Lower leg skin (tissue), 4 donors: ENCODE measurements around the gene FMNL3. TPM values are rescaled to one million over a fixed set of nuclear protein-coding genes. Genes with fewer than 3 reads are reported as not detected.

Experiments
- DNase-seq, 2 donors: peaks; one replicate each; pipeline ENCODE4 v3.0.0-alpha.2; 2019; ENCODE audit warnings: low spot score in 2 of 2
- H3K4me3 ChIP-seq: fragments of 200-600 bp; sonication (generic); 2 replicates; pipeline ENCODE4 v1.5.1; 2017; ENCODE audit warnings: mild to moderate bottlenecking, low read depth; ENCODE audit not compliant: poor library complexity, severe bottlenecking
- POLR2A ChIP-seq, 2 donors: fragments of 450-650 bp; IDR thresholded peaks; one replicate each; pipeline ENCODE4 v1.6.1; 2016 to 2017; ENCODE audit warnings: antibody characterized with exemption in 2 of 2, mild to moderate bottlenecking in 1 of 2, moderate library complexity in 1 of 2
- WGBS, 2 donors: methylation state at CpG; one replicate each; pipeline ENCODE4 v1.1.5; 2018; 5-methylcytosine and 5-hydroxymethylcytosine counted together
- intact Hi-C: fragments of 100-400 bp; cut with DNase I; formaldehyde crosslinking; loops from one replicate; pipeline ENCODE4 v1.15.0; 2023; ENCODE audit warnings: low total_unique reads
- total RNA-seq, 4 donors: library from RNA; depleted of rRNA; stranded (reverse); fragments of >200 nt; gene quantifications; one replicate each; pipeline ENCODE4 v1.1.0, GENCODE V29; 2016
- TF ChIP-seq, protein P1 (sequence below), 3 donors: fragments of 450-650 bp; IDR thresholded peaks; one replicate each; pipeline ENCODE4 v1.5.1; 2016; ENCODE audit warnings: antibody characterized with exemption in 3 of 3, mild to moderate bottlenecking in 3 of 3, moderate library complexity in 2 of 3

The FMNL3 gene
- total RNA-seq, 4 donors from 2014 or later = 4.3 to 12.5 (median 6.9) TPM

DNA sequence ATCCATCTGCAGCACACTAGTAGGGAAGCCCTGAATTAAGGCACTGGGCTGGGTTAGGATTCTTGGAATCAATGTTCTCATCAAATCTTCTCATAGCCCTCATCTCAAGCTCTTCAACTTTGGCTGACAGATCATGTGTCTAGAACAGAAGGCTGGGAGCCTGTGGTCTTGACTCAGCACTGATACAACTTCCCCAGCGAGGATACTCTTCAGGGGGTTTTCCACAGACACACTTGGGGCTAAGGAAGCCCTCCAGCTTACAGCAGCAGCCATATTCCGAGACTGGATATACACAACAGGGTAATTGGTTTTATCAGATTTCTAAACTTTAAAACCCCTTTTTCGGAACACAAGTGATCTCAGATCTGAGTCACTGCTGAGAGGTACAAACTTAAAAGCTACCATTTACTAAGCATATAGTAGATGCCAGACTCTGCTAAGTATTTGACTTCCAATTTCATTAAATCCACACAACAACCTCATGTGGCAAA is 3.5 kb downstream of the FMNL3 start:
- no peak overlapping the region for H3K4me3 ChIP-seq
- DNase-seq = no peak
- TF ChIP-seq, protein P1, sequence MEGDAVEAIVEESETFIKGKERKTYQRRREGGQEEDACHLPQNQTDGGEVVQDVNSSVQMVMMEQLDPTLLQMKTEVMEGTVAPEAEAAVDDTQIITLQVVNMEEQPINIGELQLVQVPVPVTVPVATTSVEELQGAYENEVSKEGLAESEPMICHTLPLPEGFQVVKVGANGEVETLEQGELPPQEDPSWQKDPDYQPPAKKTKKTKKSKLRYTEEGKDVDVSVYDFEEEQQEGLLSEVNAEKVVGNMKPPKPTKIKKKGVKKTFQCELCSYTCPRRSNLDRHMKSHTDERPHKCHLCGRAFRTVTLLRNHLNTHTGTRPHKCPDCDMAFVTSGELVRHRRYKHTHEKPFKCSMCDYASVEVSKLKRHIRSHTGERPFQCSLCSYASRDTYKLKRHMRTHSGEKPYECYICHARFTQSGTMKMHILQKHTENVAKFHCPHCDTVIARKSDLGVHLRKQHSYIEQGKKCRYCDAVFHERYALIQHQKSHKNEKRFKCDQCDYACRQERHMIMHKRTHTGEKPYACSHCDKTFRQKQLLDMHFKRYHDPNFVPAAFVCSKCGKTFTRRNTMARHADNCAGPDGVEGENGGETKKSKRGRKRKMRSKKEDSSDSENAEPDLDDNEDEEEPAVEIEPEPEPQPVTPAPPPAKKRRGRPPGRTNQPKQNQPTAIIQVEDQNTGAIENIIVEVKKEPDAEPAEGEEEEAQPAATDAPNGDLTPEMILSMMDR (IDR thresholded peaks at IDR 0.05) = no peak
- TF ChIP-seq POLR2A (IDR thresholded peaks at IDR 0.05) = no peak
- intact Hi-C loops = no loop called here
- 71 to 74% methylated on average over 3 of the region's 3 CpGs for WGBS, 2 donors

- H3K4me3 ChIP-seq = no peak overlapping the region
- no peak for TF ChIP-seq POLR2A (IDR thresholded peaks at IDR 0.05)
- TF ChIP-seq, protein P1 (IDR thresholded peaks at IDR 0.05) = no peak
- DNase-seq = no peak
- intact Hi-C loops = no loop called here
Observed at GRCh38 chr12:49702676-49703215, 4.5 kb downstream of the FMNL3 start.

DNA sequence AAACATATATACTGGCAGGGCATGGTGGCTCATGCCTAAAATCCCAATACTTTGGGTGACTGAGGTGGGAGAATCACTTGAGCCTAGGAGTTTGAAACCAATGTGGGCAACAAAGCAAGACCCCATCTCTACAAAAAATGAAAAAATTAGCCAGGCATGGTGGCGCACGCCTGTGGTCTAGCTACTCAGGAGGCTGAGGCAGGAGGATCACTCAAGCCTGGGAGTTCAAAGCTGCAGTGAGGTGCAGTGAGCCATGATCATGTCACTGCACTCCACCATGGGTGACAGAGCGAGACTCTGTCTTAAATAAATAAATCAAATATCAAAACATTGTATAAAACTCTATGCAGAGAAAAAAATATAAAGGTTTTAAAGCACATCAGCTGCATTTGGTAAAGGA is 5.2 kb downstream of the FMNL3 start:
- DNase-seq = no peak
- 97 to 99% methylated on average over 3 of the region's 3 CpGs for WGBS, 2 donors
- H3K4me3 ChIP-seq = no peak overlapping the region
- intact Hi-C loops = no loop called here
- TF ChIP-seq, protein P1 (IDR thresholded peaks at IDR 0.05) = no peak
- no peak for TF ChIP-seq POLR2A (IDR thresholded peaks at IDR 0.05)

- TF ChIP-seq, protein P1 (IDR thresholded peaks at IDR 0.05) = no peak
- no peak for TF ChIP-seq POLR2A (IDR thresholded peaks at IDR 0.05)
Observed at GRCh38 chr12:49698619-49699545, 8.3 kb downstream of the FMNL3 start.

DNA sequence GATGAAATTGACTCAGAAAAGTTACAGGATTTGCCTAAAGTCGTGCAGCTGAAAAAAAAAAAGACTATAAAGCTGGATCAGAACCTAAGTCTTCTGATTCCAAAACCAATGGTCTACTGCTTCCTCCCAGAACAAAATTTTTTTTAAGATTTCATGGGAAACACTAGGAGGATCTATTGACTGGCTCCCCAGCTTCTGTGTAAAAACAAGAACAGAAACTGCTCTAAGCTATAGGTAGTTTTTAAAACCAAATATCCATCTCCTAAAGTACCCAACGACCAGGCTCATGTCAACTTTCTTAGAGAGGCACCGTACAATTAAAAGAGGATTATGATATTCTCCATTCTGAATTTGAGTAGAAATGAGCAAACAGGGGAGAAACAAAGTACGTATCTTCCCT is 9.4 kb downstream of the FMNL3 start:
- no peak for DNase-seq
- intact Hi-C loops = no loop called here
- TF ChIP-seq POLR2A (IDR thresholded peaks at IDR 0.05) = no peak
- 75% methylated on average over 4 of the region's 4 CpGs for WGBS, 2 donors
- no peak overlapping the region for H3K4me3 ChIP-seq

More at GRCh38 chr12:49698619-49699545, 8.3 kb downstream of the FMNL3 start:
- 47 to 55% methylated on average over 8 of the region's 8 CpGs for WGBS, 2 donors
- intact Hi-C loops = no loop called here
- H3K4me3 ChIP-seq = no peak overlapping the region
- no peak for DNase-seq

GRCh38 chr12:49696723-49697122 is 10.5 kb downstream of the FMNL3 start:
- TF ChIP-seq POLR2A (IDR thresholded peaks at IDR 0.05) = no peak
- TF ChIP-seq, protein P1 (IDR thresholded peaks at IDR 0.05) = no peak
- no peak overlapping the region for H3K4me3 ChIP-seq
- intact Hi-C loops = no loop called here
- no peak for DNase-seq
